Activated T-cell treated with anti-CD3 and anti-CD28 coated beads, Interleukin-2, amount 50 U/mL, for 4 hours (primary cell): Measurements from ENCODE around the gene SLC66A1. TPM values are rescaled to one million over a fixed set of nuclear protein-coding genes. Genes with fewer than 3 reads are reported as not detected.

ENCODE experiments used
- ATAC-seq, 2 donors: fragments of 200-7000 bp; cut with Tn5 transposase; one replicate each; pipeline ENCODE4 v1.10.0; 2021
- DNase-seq: peaks from one replicate; pipeline ENCODE4 v3.0.0-alpha.2; 2020
- H3K27me3 Mint-ChIP-seq: one replicate; pipeline ENCODE4 v1.8.0; 2021; ENCODE audit warnings: low read depth, mixed read lengths
- H3K36me3 Mint-ChIP-seq: one replicate; pipeline ENCODE4 v1.8.0; 2022; ENCODE audit warnings: mixed read lengths; ENCODE audit not compliant: insufficient read depth
- H3K4me1 Mint-ChIP-seq: one replicate; pipeline ENCODE4 v1.8.0; 2021; ENCODE audit warnings: low read depth, mixed read lengths
- H3K4me3 Mint-ChIP-seq: one replicate; pipeline ENCODE4 v1.8.0; 2021; ENCODE audit warnings: mild to moderate bottlenecking, moderate library complexity, mixed read lengths
- H3K9me3 Mint-ChIP-seq: one replicate; pipeline ENCODE4 v1.8.0; 2021; ENCODE audit warnings: mixed read lengths
- total RNA-seq, 3 donors: library from RNA; stranded (reverse); gene quantifications; one replicate each; pipeline ENCODE4 v1.2.1, GENCODE V29; 2021

Gene SLC66A1
- total RNA-seq, 3 donors from 2014 or later, result 2.8 to 4.3 (median 3.6) TPM

- no peaks in the 10 kb centered on the region for H3K9me3 Mint-ChIP-seq
- H3K4me1 Mint-ChIP-seq, result peaks cover 40% of the 10 kb centered on the region
- peaks cover 4% of the 10 kb centered on the region for H3K36me3 Mint-ChIP-seq
- no peaks in the 10 kb centered on the region for H3K27me3 Mint-ChIP-seq
- no peak for ATAC-seq
- DNase-seq, result no peak
- no peak overlapping the region for H3K4me3 Mint-ChIP-seq
Observed at GRCh38 chr1:19363536-19364152, 51.5 kb downstream of the SLC66A1 start.

GRCh38 chr1:19365721-19366120, 53.6 kb downstream of the SLC66A1 start:
- H3K27me3 Mint-ChIP-seq, result no peaks in the 10 kb centered on the region
- DNase-seq (no peak), ATAC-seq (no peak)
- no peak overlapping the region for H3K4me3 Mint-ChIP-seq
- peaks cover 31% of the 10 kb centered on the region for H3K4me1 Mint-ChIP-seq
- H3K36me3 Mint-ChIP-seq, result peaks cover 4% of the 10 kb centered on the region
- H3K9me3 Mint-ChIP-seq, result no peaks in the 10 kb centered on the region

- Mint-ChIP-seq H3K9me3 (no peaks in the 10 kb centered on the region), H3K4me1 (peaks cover 23% of the 10 kb centered on the region), H3K36me3 (peaks cover 4% of the 10 kb centered on the region), H3K4me3 (no peak overlapping the region), H3K27me3 (no peaks in the 10 kb centered on the region)
- ATAC-seq, result no peak
- DNase-seq, result no peak
Observed at GRCh38 chr1:19366599-19367536, 54.7 kb downstream of the SLC66A1 start.

- Mint-ChIP-seq H3K4me1 (peaks cover 17% of the 10 kb centered on the region), H3K4me3 (no peak overlapping the region), H3K9me3 (no peaks in the 10 kb centered on the region), H3K27me3 (no peaks in the 10 kb centered on the region), H3K36me3 (peaks cover 6% of the 10 kb centered on the region)
- ATAC-seq (no peak), DNase-seq (no peak)
Observed at GRCh38 chr1:19367584-19368041, 55.5 kb downstream of the SLC66A1 start.

GRCh38 chr1:19368050-19368449, 55.9 kb downstream of the SLC66A1 start:
- Mint-ChIP-seq H3K4me3 (no peak overlapping the region), H3K9me3 (no peaks in the 10 kb centered on the region), H3K27me3 (no peaks in the 10 kb centered on the region), H3K36me3 (peaks cover 6% of the 10 kb centered on the region), H3K4me1 (peaks cover 15% of the 10 kb centered on the region)
- DNase-seq (no peak), ATAC-seq (no peak)

GRCh38 chr1:19368964-19369363, 56.8 kb downstream of the SLC66A1 start:
- Mint-ChIP-seq H3K9me3 (no peaks in the 10 kb centered on the region), H3K36me3 (peaks cover 6% of the 10 kb centered on the region), H3K4me3 (no peak overlapping the region), H3K4me1 (peaks cover 15% of the 10 kb centered on the region), H3K27me3 (no peaks in the 10 kb centered on the region)
- DNase-seq (no peak), ATAC-seq (no peak)

GRCh38 chr1:19369396-19370090, 57.4 kb downstream of the SLC66A1 start:
- ATAC-seq, result no peak
- Mint-ChIP-seq H3K4me3 (no peak overlapping the region), H3K9me3 (no peaks in the 10 kb centered on the region), H3K36me3 (peaks cover 4% of the 10 kb centered on the region), H3K27me3 (no peaks in the 10 kb centered on the region), H3K4me1 (peaks cover 12% of the 10 kb centered on the region)
- DNase-seq, result no peak

GRCh38 chr1:19370453-19371170, 58.5 kb downstream of the SLC66A1 start:
- H3K4me3 Mint-ChIP-seq, result no peak overlapping the region
- H3K4me1 Mint-ChIP-seq, result peaks cover 12% of the 10 kb centered on the region
- no peaks in the 10 kb centered on the region for H3K27me3 Mint-ChIP-seq
- H3K36me3 Mint-ChIP-seq, result peaks cover 5% of the 10 kb centered on the region
- no peak for ATAC-seq
- no peaks in the 10 kb centered on the region for H3K9me3 Mint-ChIP-seq
- DNase-seq, result no peak

- DNase-seq (no peak), ATAC-seq (no peak)
- Mint-ChIP-seq H3K9me3 (no peaks in the 10 kb centered on the region), H3K4me3 (no peak overlapping the region), H3K4me1 (peaks cover 15% of the 10 kb centered on the region), H3K27me3 (no peaks in the 10 kb centered on the region), H3K36me3 (peaks cover 10% of the 10 kb centered on the region)
Observed at GRCh38 chr1:19371226-19372135, 59.4 kb downstream of the SLC66A1 start.

GRCh38 chr1:19372136-19372514, 60.0 kb downstream of the SLC66A1 start:
- Mint-ChIP-seq H3K4me1 (peaks cover 18% of the 10 kb centered on the region), H3K36me3 (peaks cover 15% of the 10 kb centered on the region), H3K4me3 (no peak overlapping the region)

GRCh38 chr1:19372602-19373001, 60.5 kb downstream of the SLC66A1 start:
- peaks cover 16% of the 10 kb centered on the region for H3K36me3 Mint-ChIP-seq
- H3K27me3 Mint-ChIP-seq, result no peaks in the 10 kb centered on the region
- no peaks in the 10 kb centered on the region for H3K9me3 Mint-ChIP-seq
- DNase-seq (no peak), ATAC-seq (no peak)
- peaks cover 17% of the 10 kb centered on the region for H3K4me1 Mint-ChIP-seq
- no peak overlapping the region for H3K4me3 Mint-ChIP-seq

More at GRCh38 chr1:19372136-19372514, 60.0 kb downstream of the SLC66A1 start:
- ATAC-seq, result no peak
- no peaks in the 10 kb centered on the region for H3K27me3 Mint-ChIP-seq
- DNase-seq, result no peak
- no peaks in the 10 kb centered on the region for H3K9me3 Mint-ChIP-seq

- Mint-ChIP-seq H3K36me3 (peaks cover 22% of the 10 kb centered on the region), H3K9me3 (no peaks in the 10 kb centered on the region), H3K4me1 (peaks cover 22% of the 10 kb centered on the region), H3K27me3 (no peaks in the 10 kb centered on the region), H3K4me3 (no peak overlapping the region)
- DNase-seq, result no peak
- ATAC-seq, result no peak
Observed at GRCh38 chr1:19373211-19374082, 61.3 kb downstream of the SLC66A1 start.
